K562 (cell line): ENCODE data around the gene P2RY8. TPM values are rescaled to one million over a fixed set of nuclear protein-coding genes. Genes with fewer than 3 reads are reported as not detected.

ENCODE experiments used
- CCNT2 ChIP-seq: IDR thresholded peaks from 2 replicates; pipeline ENCODE4 v1.6.1; 2011; ENCODE audit warnings: borderline replicate concordance, low read depth, mild to moderate bottlenecking, moderate library complexity, mixed read lengths, low read length; ENCODE audit not compliant: insufficient read length; ENCODE audit errors: extremely low read depth
- EGR1 ChIP-seq: fragments of 450-650 bp; conservative IDR thresholded peaks from 2 replicates; pipeline ENCODE4 v1.6.1; 2017; ENCODE audit warnings: mild to moderate bottlenecking
- GABPB1 ChIP-seq: sonication (generic); formaldehyde crosslinking; IDR thresholded peaks from 2 replicates; pipeline ENCODE4 v1.8.0; 2022; ENCODE audit warnings: mild to moderate bottlenecking, missing genetic modification reagents
- MAFF ChIP-seq: IDR thresholded peaks from 2 replicates; pipeline ENCODE4 v1.6.1; 2012; ENCODE audit warnings: low read length, improper control_type of control experiment
- PHB ChIP-seq: fragments of 250-450 bp; sonication (Bioruptor Pico); IDR thresholded peaks from 2 replicates; pipeline ENCODE4 v1.5.0; 2021
- TSC22D4 ChIP-seq: fragments of 450-650 bp; IDR thresholded peaks from 2 replicates; pipeline ENCODE4 v1.6.1; 2016; ENCODE audit warnings: missing genetic modification characterization, missing biosample characterization, control low read depth
- polyA plus RNA-seq, 8 experiments: library from polyadenylated mRNA; depleted of rRNA in 4 of 8; stranded (reverse) in 5 of 8; unstranded in 3 of 8; fragments of >200 nt; fragmentation: Nextera tagmentation in 2 of 8; fragmentation: Illumina TruSeq in 1 of 8; extraction: Ambion mirVana in 2 of 8; extraction: Trizol in 1 of 8; gene quantifications; 2 replicates each; pipeline versions ENCODE4 v1.2.1 to v1.2.3, GENCODE V29; 2011 to 2014; ENCODE audit warnings: inconsistent platforms in 1 of 8, missing spikeins in 1 of 8
- total RNA-seq, 7 experiments: library from RNA; depleted of rRNA in 6 of 7; stranded (reverse); fragments of >200 nt in 6 of 7; fragmentation: Illumina TruSeq in 2 of 7; extraction: Trizol in 2 of 7; gene quantifications; 2 replicates each; pipeline versions ENCODE4 v1.2.1 to v1.2.3, GENCODE V29; 2011 to 2021; ENCODE audit warnings: low replicate concordance in 1 of 7
- TF ChIP-seq, protein P1 (sequence below), 2 experiments: IDR thresholded peaks; 2 replicates each; pipeline ENCODE4 v1.6.1; 2012; ENCODE audit warnings: improper control_type of control experiment in 2 of 2, low read depth in 2 of 2, low read length in 2 of 2, borderline replicate concordance in 1 of 2
- TF ChIP-seq, protein P2 (sequence below): sonication (generic); formaldehyde crosslinking; IDR thresholded peaks from 2 replicates; pipeline ENCODE4 v1.9.0; 2022; ENCODE audit warnings: mild to moderate bottlenecking, missing genetic modification reagents
- TF ChIP-seq, protein P3 (sequence below): fragments of 450-650 bp; IDR thresholded peaks from 2 replicates; pipeline ENCODE4 v1.6.1; 2018; ENCODE audit warnings: mild to moderate bottlenecking, low read depth; ENCODE audit not compliant: partially characterized antibody
- TF ChIP-seq, protein P4 (sequence below): fragments of 450-650 bp; IDR thresholded peaks from 2 replicates; pipeline ENCODE4 v1.6.1; 2016; ENCODE audit warnings: mild to moderate bottlenecking
- TF ChIP-seq, protein P5 (sequence below): fragments of 250-450 bp; sonication (Bioruptor Pico); IDR thresholded peaks from 2 replicates; pipeline ENCODE4 v1.4.0; 2020

Gene P2RY8
- total and polyA plus RNA-seq, 9 of the 15 experiments (the other 6 are each of a cell fraction or from before 2014, with no cell fraction given) = 0.04 to 0.69 (median 0.08) TPM; not detected in 3

DNA sequence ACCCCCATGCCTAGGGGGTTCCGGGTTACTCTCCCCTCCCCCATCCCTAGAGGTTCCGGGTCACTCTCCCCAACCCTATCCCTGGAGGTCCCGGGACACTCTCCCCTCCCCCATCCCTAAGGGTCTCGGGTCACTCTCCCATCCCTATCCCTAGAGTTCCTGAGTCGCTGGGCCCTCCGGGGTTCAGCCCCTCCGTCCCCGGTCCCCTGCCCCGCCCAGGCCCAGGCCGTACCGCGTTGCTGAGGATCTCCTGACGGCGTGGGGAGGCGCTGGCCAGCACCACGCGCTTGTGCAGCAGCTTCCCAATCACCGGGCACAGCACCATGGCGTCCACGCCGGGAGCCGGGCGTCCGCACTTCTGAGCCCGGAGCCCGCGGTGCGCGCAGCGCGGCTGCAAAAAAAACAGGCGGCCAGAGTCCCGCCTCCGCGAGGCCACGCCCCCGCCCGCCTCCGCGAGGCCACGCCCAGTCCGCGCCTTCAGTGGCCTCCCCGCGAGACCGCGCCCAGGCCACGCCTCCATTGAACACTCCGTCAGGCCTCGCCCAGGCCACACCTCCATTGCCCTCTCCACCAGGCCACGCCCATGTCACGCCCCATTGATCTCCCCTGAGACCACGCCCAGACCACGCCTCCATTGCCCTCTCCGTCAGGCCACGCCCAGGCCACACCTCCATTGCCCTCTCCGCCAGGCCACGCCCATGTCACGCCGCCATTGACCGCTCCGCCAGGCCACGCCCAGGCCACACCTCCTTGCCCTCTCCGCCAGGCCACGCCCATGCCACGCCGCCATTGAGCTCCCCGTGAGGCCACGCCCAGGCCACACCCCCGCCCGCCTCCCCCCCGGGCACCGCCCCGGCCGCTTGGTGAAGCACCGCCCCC is 84.2 kb downstream of the P2RY8 start, which contains the start of gene ASMTL (continued):
- TF ChIP-seq, protein P1, sequence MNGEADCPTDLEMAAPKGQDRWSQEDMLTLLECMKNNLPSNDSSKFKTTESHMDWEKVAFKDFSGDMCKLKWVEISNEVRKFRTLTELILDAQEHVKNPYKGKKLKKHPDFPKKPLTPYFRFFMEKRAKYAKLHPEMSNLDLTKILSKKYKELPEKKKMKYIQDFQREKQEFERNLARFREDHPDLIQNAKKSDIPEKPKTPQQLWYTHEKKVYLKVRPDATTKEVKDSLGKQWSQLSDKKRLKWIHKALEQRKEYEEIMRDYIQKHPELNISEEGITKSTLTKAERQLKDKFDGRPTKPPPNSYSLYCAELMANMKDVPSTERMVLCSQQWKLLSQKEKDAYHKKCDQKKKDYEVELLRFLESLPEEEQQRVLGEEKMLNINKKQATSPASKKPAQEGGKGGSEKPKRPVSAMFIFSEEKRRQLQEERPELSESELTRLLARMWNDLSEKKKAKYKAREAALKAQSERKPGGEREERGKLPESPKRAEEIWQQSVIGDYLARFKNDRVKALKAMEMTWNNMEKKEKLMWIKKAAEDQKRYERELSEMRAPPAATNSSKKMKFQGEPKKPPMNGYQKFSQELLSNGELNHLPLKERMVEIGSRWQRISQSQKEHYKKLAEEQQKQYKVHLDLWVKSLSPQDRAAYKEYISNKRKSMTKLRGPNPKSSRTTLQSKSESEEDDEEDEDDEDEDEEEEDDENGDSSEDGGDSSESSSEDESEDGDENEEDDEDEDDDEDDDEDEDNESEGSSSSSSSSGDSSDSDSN (IDR thresholded peaks at IDR 0.05; ENCODE audit: borderline replicate concordance in 1 of 2, low read depth in 2 of 2, low read length in 2 of 2) = no peak
- TF ChIP-seq TSC22D4 (tag) (no peak), CCNT2 (peak; percentile 75), MAFF (no peak), EGR1 (peak; percentile 76), PHB (CRISPR knock-in tag) (0 out of 2 replicates have a peak, but pooled peaks have one; percentile 30), GABPB1 (CRISPR knock-in tag) (no peak)
- TF ChIP-seq, protein P2, sequence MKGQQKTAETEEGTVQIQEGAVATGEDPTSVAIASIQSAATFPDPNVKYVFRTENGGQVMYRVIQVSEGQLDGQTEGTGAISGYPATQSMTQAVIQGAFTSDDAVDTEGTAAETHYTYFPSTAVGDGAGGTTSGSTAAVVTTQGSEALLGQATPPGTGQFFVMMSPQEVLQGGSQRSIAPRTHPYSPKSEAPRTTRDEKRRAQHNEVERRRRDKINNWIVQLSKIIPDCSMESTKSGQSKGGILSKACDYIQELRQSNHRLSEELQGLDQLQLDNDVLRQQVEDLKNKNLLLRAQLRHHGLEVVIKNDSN (CRISPR knock-in tag) = peak; percentile 44; the same call in 1 of the 2 replicates
- TF ChIP-seq, protein P3, sequence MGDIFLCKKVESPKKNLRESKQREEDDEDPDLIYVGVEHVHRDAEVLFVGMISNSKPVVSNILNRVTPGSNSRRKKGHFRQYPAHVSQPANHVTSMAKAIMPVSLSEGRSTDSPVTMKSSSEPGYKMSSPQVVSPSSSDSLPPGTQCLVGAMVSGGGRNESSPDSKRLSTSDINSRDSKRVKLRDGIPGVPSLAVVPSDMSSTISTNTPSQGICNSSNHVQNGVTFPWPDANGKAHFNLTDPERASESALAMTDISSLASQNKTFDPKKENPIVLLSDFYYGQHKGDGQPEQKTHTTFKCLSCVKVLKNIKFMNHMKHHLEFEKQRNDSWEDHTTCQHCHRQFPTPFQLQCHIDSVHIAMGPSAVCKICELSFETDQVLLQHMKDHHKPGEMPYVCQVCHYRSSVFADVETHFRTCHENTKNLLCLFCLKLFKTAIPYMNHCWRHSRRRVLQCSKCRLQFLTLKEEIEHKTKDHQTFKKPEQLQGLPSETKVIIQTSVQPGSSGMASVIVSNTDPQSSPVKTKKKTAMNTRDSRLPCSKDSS = no peak
- TF ChIP-seq, protein P4, sequence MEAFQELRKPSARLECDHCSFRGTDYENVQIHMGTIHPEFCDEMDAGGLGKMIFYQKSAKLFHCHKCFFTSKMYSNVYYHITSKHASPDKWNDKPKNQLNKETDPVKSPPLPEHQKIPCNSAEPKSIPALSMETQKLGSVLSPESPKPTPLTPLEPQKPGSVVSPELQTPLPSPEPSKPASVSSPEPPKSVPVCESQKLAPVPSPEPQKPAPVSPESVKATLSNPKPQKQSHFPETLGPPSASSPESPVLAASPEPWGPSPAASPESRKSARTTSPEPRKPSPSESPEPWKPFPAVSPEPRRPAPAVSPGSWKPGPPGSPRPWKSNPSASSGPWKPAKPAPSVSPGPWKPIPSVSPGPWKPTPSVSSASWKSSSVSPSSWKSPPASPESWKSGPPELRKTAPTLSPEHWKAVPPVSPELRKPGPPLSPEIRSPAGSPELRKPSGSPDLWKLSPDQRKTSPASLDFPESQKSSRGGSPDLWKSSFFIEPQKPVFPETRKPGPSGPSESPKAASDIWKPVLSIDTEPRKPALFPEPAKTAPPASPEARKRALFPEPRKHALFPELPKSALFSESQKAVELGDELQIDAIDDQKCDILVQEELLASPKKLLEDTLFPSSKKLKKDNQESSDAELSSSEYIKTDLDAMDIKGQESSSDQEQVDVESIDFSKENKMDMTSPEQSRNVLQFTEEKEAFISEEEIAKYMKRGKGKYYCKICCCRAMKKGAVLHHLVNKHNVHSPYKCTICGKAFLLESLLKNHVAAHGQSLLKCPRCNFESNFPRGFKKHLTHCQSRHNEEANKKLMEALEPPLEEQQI = no peak
- TF ChIP-seq, protein P5, sequence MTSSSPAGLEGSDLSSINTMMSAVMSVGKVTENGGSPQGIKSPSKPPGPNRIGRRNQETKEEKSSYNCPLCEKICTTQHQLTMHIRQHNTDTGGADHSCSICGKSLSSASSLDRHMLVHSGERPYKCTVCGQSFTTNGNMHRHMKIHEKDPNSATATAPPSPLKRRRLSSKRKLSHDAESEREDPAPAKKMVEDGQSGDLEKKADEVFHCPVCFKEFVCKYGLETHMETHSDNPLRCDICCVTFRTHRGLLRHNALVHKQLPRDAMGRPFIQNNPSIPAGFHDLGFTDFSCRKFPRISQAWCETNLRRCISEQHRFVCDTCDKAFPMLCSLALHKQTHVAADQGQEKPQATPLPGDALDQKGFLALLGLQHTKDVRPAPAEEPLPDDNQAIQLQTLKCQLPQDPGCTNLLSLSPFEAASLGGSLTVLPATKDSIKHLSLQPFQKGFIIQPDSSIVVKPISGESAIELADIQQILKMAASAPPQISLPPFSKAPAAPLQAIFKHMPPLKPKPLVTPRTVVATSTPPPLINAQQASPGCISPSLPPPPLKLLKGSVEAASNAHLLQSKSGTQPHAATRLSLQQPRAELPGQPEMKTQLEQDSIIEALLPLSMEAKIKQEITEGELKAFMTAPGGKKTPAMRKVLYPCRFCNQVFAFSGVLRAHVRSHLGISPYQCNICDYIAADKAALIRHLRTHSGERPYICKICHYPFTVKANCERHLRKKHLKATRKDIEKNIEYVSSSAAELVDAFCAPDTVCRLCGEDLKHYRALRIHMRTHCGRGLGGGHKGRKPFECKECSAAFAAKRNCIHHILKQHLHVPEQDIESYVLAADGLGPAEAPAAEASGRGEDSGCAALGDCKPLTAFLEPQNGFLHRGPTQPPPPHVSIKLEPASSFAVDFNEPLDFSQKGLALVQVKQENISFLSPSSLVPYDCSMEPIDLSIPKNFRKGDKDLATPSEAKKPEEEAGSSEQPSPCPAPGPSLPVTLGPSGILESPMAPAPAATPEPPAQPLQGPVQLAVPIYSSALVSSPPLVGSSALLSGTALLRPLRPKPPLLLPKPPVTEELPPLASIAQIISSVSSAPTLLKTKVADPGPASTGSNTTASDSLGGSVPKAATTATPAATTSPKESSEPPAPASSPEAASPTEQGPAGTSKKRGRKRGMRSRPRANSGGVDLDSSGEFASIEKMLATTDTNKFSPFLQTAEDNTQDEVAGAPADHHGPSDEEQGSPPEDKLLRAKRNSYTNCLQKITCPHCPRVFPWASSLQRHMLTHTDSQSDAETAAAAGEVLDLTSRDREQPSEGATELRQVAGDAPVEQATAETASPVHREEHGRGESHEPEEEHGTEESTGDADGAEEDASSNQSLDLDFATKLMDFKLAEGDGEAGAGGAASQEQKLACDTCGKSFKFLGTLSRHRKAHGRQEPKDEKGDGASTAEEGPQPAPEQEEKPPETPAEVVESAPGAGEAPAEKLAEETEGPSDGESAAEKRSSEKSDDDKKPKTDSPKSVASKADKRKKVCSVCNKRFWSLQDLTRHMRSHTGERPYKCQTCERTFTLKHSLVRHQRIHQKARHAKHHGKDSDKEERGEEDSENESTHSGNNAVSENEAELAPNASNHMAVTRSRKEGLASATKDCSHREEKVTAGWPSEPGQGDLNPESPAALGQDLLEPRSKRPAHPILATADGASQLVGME = no peak
